ENCODE data around the gene HLA-B. TPM values are rescaled to one million over a fixed set of nuclear protein-coding genes. Genes with fewer than 3 reads are reported as not detected.

Gene HLA-B
- total and polyA plus RNA-seq, 2 experiments from 2014 or later: 7.7 to 27.2 TPM

- H3K27ac ChIP-seq: no peak overlapping the region
- no peak for DNase-seq (ENCODE audit: low read depth in 1 of 2, low spot score in 1 of 2)
- no peaks in the 10 kb centered on the region for H3K9me3 ChIP-seq (ENCODE audit: low read depth)
- no peak overlapping the region for H3K4me3 ChIP-seq
- H3K4me1 ChIP-seq (ENCODE audit: low read depth): no peaks in the 10 kb centered on the region
- no peaks in the 10 kb centered on the region for H3K36me3 ChIP-seq
- peaks cover 48% of the 10 kb centered on the region for H3K27me3 ChIP-seq
- TF ChIP-seq, protein P1, sequence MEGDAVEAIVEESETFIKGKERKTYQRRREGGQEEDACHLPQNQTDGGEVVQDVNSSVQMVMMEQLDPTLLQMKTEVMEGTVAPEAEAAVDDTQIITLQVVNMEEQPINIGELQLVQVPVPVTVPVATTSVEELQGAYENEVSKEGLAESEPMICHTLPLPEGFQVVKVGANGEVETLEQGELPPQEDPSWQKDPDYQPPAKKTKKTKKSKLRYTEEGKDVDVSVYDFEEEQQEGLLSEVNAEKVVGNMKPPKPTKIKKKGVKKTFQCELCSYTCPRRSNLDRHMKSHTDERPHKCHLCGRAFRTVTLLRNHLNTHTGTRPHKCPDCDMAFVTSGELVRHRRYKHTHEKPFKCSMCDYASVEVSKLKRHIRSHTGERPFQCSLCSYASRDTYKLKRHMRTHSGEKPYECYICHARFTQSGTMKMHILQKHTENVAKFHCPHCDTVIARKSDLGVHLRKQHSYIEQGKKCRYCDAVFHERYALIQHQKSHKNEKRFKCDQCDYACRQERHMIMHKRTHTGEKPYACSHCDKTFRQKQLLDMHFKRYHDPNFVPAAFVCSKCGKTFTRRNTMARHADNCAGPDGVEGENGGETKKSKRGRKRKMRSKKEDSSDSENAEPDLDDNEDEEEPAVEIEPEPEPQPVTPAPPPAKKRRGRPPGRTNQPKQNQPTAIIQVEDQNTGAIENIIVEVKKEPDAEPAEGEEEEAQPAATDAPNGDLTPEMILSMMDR (IDR thresholded peaks at IDR 0.05; ENCODE audit: low read depth, low read length): no peak
Observed at GRCh38 chr6:31307669-31308049, 49.3 kb downstream of the HLA-B start.

DNA sequence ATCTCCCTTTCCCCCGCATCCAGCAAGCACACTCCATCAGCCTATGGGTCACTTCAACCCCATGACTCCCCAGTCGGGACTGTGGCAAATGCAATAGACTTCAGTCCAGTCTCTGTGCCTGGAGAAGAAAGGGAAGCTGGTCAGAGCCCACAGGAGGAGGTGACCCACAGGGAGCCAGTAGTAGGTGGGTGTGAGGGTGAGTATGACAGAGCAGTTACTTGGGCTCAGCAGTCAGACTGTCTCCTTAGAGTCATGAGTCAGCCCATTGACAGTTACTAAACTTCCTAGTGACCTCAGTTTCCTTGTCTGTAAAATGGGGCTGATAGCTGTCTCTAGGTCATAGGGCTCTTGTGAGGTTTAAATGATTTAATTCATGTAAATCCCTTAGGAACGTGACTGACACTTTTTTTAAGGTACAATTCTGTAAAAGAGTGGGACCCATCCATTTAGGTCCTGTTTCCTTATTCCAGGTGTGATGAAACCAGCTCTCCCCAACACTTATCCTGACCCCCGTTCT is 51.2 kb downstream of the HLA-B start:
- DNase-seq (ENCODE audit: low read depth in 1 of 2, low spot score in 1 of 2): no peak
- TF ChIP-seq, protein P1 (IDR thresholded peaks at IDR 0.05; ENCODE audit: low read depth, low read length): no peak
- H3K9me3 ChIP-seq (ENCODE audit: low read depth): no peaks in the 10 kb centered on the region
- H3K4me3 ChIP-seq: no peak overlapping the region
- peaks cover 37% of the 10 kb centered on the region for H3K27me3 ChIP-seq
- H3K27ac ChIP-seq: no peak overlapping the region
- no peaks in the 10 kb centered on the region for H3K4me1 ChIP-seq (ENCODE audit: low read depth)
- no peaks in the 10 kb centered on the region for H3K36me3 ChIP-seq

GRCh38 chr6:31304683-31305082 is 52.3 kb downstream of the HLA-B start:
- no peak overlapping the region for H3K4me3 ChIP-seq
- TF ChIP-seq, protein P1 (IDR thresholded peaks at IDR 0.05; ENCODE audit: low read depth, low read length): no peak
- no peaks in the 10 kb centered on the region for H3K4me1 ChIP-seq (ENCODE audit: low read depth)
- no peak for DNase-seq (ENCODE audit: low read depth in 1 of 2, low spot score in 1 of 2)
- no peaks in the 10 kb centered on the region for H3K36me3 ChIP-seq
- H3K27ac ChIP-seq: no peak overlapping the region
- H3K27me3 ChIP-seq: peaks cover 43% of the 10 kb centered on the region
- no peaks in the 10 kb centered on the region for H3K9me3 ChIP-seq (ENCODE audit: low read depth)

Other genes starting within 250 kb of the HLA-B start
- not detected in 2 replicates for gene C6orf15, start 244.6 kb downstream of the HLA-B start, total RNA-seq
- gene C6orf15, start 244.6 kb downstream of the HLA-B start, polyA plus RNA-seq: not detected in 2 replicates
- not detected in 2 replicates for gene PSORS1C1, start 242.4 kb downstream of the HLA-B start, total RNA-seq
- gene PSORS1C1, start 242.4 kb downstream of the HLA-B start, polyA plus RNA-seq: not detected in 2 replicates
- gene CDSN, start 236.7 kb downstream of the HLA-B start, total RNA-seq: not detected in 2 replicates
- not detected in 2 replicates for gene CDSN, start 236.7 kb downstream of the HLA-B start, polyA plus RNA-seq
- not detected in 2 replicates for gene PSORS1C2, start 218.1 kb downstream of the HLA-B start, total RNA-seq
- not detected in 2 replicates for gene PSORS1C2, start 218.1 kb downstream of the HLA-B start, polyA plus RNA-seq
- gene CCHCR1, start 199.4 kb downstream of the HLA-B start, total RNA-seq: 25.1 and 55.5 TPM in 2 replicates
- 29.1 and 29.6 TPM in 2 replicates for gene CCHCR1, start 199.4 kb downstream of the HLA-B start, polyA plus RNA-seq
- 3.7 and 7.0 TPM in 2 replicates for gene TCF19, start 198.6 kb downstream of the HLA-B start, total RNA-seq
- 3.5 and 7.3 TPM in 2 replicates for gene TCF19, start 198.6 kb downstream of the HLA-B start, polyA plus RNA-seq
- 1.5 and 1.6 TPM in 2 replicates for gene POU5F1, start 186.5 kb downstream of the HLA-B start, total RNA-seq
- gene POU5F1, start 186.5 kb downstream of the HLA-B start, polyA plus RNA-seq: 1.3 TPM in 1 of 2 replicates, not detected in the other
- 122 and 132 TPM in 2 replicates for gene HLA-C, start 85.1 kb downstream of the HLA-B start, total RNA-seq
- 72.6 and 72.7 TPM in 2 replicates for gene HLA-C, start 85.1 kb downstream of the HLA-B start, polyA plus RNA-seq
- 7.8 and 15.0 TPM in 2 replicates for gene MICA, start 46.4 kb upstream of the HLA-B start, total RNA-seq
- 11.0 and 16.4 TPM in 2 replicates for gene MICA, start 46.4 kb upstream of the HLA-B start, polyA plus RNA-seq
- gene MICB, start 141.0 kb upstream of the HLA-B start, total RNA-seq: 2.2 and 3.6 TPM in 2 replicates
- gene MICB, start 141.0 kb upstream of the HLA-B start, polyA plus RNA-seq: 0.64 and 0.99 TPM in 2 replicates
- gene MCCD1, start 171.8 kb upstream of the HLA-B start, total RNA-seq: not detected in 2 replicates
- not detected in 2 replicates for gene MCCD1, start 171.8 kb upstream of the HLA-B start, polyA plus RNA-seq
- gene DDX39B, start 184.8 kb upstream of the HLA-B start, total RNA-seq: 371 and 455 TPM in 2 replicates
- 321 and 373 TPM in 2 replicates for gene DDX39B, start 184.8 kb upstream of the HLA-B start, polyA plus RNA-seq
- gene ATP6V1G2, start 189.4 kb upstream of the HLA-B start, total RNA-seq: 21.2 and 28.8 TPM in 2 replicates
- gene ATP6V1G2, start 189.4 kb upstream of the HLA-B start, polyA plus RNA-seq: 32.7 and 40.2 TPM in 2 replicates
- gene NFKBIL1, start 190.4 kb upstream of the HLA-B start, total RNA-seq: 43.6 and 51.2 TPM in 2 replicates
- 38.4 and 47.1 TPM in 2 replicates for gene NFKBIL1, start 190.4 kb upstream of the HLA-B start, polyA plus RNA-seq
- gene LTA, start 215.1 kb upstream of the HLA-B start, total RNA-seq: not detected in 2 replicates
- not detected in 2 replicates for gene LTA, start 215.1 kb upstream of the HLA-B start, polyA plus RNA-seq
- gene TNF, start 218.4 kb upstream of the HLA-B start, total RNA-seq: not detected in 2 replicates
- 0.14 TPM in 1 of 2 replicates, not detected in the other for gene TNF, start 218.4 kb upstream of the HLA-B start, polyA plus RNA-seq
- 0.70 TPM in 1 of 2 replicates, not detected in the other for gene LTB, start 225.2 kb upstream of the HLA-B start, total RNA-seq
- 0.61 and 1.5 TPM in 2 replicates for gene LTB, start 225.2 kb upstream of the HLA-B start, polyA plus RNA-seq
- 1.7 TPM in 1 of 2 replicates, not detected in the other for gene LST1, start 229.1 kb upstream of the HLA-B start, total RNA-seq
- 1.6 TPM in 1 of 2 replicates, not detected in the other for gene LST1, start 229.1 kb upstream of the HLA-B start, polyA plus RNA-seq
- gene NCR3, start 235.8 kb upstream of the HLA-B start, total RNA-seq: not detected in 2 replicates
- gene NCR3, start 235.8 kb upstream of the HLA-B start, polyA plus RNA-seq: not detected in 2 replicates